GM12864 (cell line): Measurements from ENCODE around the gene PAK4.

Experiments used
- DNase-seq: peaks from one replicate; pipeline ENCODE4 v3.0.0-alpha.2; 2011; ENCODE audit warnings: low read depth
- H3K4me3 ChIP-seq: 2 replicates; pipeline ENCODE4 v1.5.1; 2011; ENCODE audit warnings: mild to moderate bottlenecking, low read depth, low read length, control low read depth
- TF ChIP-seq, protein P1 (sequence below): IDR thresholded peaks from 2 replicates; pipeline ENCODE4 v1.5.1; 2011; ENCODE audit warnings: low read depth, mild to moderate bottlenecking, moderate library complexity, low read length, control low read depth, inconsistent platforms; ENCODE audit errors: missing control alignments

PAK4 gene

DNA sequence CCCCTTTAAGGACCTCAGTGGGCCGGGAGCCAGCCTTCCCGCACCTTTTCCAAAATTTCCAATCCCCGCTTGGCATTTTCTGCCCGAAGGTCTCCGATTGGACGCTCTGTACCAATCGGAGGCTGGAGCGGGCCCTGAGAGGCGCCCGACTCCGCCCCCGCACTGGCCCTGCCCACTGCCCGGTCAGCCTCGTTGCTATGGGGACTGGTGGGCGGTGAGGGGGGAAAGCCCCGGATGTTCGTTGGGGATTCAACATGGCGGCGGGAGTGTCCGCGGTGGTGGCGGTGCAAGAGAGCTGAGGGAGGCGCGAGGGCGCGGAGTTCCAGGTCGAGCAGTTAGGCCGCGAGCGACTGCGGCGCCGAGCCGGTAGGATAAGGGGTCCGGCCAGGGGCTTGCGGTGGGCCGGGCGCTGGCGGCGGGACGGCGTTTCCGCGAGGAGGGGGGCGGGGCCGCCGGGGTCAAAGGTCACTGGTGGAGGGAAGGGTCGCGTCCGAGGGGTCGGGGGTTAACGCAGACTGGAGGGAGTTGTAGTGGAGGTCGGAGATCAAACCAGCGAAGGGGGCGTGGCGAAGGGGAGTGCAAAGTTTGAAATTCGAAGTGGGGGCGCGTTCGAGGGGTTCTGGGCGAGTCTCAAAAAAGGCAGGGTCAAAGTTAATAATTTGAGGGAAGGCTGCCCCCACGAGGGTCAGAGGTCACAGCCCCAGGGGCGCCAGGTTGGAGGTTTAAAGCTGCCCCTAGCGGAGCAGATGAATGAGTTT, at the start of gene PAK4:
TSS of gene PAK4 (plus strand) at position 233 of the 758 bp plus-strand sequence. CDS start 43,768 bp downstream, outside the sequence.
- peak within 1 kb of the TSS; percentile 79 for H3K4me3 ChIP-seq
- peak; percentile 84 for DNase-seq
- TF ChIP-seq, protein P1, sequence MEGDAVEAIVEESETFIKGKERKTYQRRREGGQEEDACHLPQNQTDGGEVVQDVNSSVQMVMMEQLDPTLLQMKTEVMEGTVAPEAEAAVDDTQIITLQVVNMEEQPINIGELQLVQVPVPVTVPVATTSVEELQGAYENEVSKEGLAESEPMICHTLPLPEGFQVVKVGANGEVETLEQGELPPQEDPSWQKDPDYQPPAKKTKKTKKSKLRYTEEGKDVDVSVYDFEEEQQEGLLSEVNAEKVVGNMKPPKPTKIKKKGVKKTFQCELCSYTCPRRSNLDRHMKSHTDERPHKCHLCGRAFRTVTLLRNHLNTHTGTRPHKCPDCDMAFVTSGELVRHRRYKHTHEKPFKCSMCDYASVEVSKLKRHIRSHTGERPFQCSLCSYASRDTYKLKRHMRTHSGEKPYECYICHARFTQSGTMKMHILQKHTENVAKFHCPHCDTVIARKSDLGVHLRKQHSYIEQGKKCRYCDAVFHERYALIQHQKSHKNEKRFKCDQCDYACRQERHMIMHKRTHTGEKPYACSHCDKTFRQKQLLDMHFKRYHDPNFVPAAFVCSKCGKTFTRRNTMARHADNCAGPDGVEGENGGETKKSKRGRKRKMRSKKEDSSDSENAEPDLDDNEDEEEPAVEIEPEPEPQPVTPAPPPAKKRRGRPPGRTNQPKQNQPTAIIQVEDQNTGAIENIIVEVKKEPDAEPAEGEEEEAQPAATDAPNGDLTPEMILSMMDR: no peak

DNA sequence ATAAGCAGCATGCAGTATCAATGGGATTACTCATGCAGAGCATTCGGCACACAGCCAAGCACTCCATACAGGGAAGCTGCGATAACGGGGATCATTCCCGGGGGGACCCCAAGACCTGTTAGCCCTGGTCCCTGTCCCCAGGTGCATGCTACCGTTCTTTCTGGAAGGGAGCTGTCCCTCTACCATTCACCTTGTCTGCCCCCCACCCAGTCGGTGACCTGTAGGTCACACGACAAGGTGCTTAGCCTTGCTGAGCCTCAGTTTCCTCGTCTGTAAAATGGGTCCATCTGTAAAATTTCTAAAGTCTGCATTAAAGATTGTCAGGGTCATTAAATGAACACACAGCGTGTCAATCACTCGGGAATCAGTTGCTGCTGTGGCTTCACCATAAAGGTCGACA, 48.3 kb upstream of the PAK4 start:
- H3K4me3 ChIP-seq: no peak overlapping the region
- TF ChIP-seq, protein P1: no peak
- DNase-seq: no peak

DNA sequence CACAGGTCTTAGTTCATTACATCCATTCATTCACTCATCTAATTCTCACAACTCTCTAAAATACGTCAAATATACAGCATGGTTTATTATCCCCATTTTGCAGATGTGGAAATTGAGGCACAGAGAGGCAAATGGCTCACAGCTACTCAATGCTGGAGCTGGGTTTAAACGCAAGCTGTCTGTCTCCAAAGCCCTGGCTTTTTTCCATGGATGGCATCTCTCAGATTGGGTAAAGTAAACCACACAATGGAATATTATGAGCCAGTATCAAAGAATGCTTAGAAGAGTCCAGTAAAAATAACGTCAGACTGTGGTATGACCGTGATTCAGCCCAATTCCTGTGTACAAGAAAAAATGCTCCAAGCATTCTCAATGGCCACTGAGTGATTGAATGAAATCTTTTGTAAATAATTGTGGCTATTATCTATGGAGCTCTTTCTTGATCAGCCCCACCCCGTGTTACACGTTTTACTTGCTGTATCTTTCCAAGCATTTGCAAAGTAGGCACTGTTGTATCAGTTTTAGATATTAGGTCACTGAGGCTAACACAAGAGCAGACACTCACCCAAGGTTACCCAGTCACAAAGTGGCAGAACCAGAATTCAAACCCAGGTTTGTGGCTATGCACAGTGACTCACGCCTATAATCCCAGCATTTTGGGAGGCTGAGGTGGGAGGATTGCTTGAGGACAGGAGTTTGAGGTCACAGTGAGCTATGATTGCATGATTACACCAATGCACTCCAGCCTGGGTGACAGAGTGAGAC, 47.0 kb upstream of the PAK4 start:
- no peak for DNase-seq
- H3K4me3 ChIP-seq: no peak overlapping the region
- TF ChIP-seq, protein P1: no peak

DNA sequence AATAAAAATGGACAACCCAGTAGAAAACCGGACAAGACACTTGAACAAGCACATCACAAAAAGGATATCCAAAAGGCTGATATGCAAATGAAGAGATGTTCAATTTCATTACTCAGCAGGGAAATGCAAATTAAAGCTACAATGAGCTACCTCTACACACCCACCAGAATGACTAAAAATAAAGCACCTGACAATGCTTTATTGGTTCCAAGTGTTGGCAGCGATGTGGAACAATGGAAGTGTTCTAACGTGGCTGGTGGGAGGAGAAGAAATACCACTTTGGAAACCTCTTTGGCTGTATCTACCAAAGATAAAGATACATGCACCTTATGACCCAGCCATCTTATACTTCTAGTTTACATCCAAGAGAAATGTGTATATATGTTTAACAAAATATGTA, 45.2 kb upstream of the PAK4 start:
- H3K4me3 ChIP-seq: no peak overlapping the region
- TF ChIP-seq, protein P1: no peak
- no peak for DNase-seq

DNA sequence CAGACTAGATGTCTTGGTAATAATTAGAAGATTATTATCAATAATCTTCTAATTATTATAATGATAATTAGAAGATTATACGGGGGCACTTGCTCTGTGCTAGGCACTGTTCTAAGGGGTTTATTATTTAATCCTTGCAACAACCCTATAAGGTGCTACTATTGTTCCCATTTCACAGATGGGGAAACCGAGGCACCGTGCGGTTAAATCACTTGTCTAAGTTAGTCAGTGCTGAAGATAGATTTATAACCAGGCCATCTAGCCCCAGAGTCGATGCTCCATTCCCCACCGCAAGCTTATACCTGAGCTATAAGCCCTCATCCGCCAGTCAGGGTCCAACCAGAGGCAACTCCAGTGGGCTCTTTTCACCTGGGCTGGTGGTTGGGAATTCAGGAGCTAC, 43.4 kb upstream of the PAK4 start:
- TF ChIP-seq, protein P1: no peak
- no peak overlapping the region for H3K4me3 ChIP-seq
- no peak for DNase-seq

DNA sequence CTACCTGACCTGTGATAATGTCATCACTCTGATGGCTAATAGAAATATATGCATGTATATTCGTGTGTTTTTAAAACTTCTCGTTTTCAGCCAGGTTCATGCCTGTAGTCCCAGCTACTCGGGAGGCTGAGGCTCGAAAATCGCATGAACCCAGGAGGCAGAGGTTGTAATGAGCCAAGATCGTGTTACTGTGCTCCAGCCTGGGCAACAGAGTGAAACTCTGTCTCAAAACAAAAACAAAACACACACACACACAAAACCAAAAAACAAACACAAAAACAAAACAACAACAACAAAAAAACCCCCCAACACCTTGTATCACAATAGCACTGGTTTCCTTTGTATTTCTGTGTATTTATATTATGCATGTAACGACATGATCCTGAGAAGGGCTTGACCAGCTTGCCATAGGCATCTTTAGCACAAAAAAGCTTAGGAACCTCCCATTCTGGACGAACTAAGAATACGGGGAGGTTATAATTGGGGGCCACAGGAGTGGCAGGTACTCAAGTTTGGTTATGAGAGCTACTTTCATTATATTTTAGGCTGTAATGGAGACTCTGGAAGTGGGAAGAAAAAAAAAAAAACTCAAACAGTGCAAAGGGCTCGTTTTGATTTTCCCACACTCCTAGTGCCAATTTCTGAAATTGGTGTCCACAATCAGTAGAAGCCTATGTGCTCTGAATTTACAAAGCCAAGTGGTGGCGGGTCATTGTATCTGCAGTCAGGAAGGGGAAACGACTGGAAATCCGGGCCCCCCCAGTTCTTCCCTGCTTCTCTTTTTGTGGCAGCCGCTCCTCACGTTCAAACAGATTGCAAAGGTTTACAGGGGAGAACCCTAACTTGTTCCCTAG, 42.6 kb upstream of the PAK4 start:
- TF ChIP-seq, protein P1: no peak
- no peak overlapping the region for H3K4me3 ChIP-seq
- no peak for DNase-seq
